ENCODE results near the gene ANGPTL2. TPM values are rescaled to one million over a fixed set of nuclear protein-coding genes. Genes with fewer than 3 reads are reported as not detected.

Gene ANGPTL2
- total RNA-seq, 2 experiments from 2014 or later: not detected

- H3K9me3 Mint-ChIP-seq: peaks cover 9% of the 10 kb centered on the region
- H3K4me3 Mint-ChIP-seq: no peak overlapping the region
- no peaks in the 10 kb centered on the region for H3K4me1 Mint-ChIP-seq
- no peak overlapping the region for H3K27ac Mint-ChIP-seq
- peaks cover 9% of the 10 kb centered on the region for H3K36me3 Mint-ChIP-seq
- H3K27me3 Mint-ChIP-seq: no peaks in the 10 kb centered on the region
- no peak for DNase-seq
Observed at GRCh38 chr9:127074561-127075548, 47.6 kb downstream of the ANGPTL2 start.

- Mint-ChIP-seq H3K4me3 (no peak overlapping the region), H3K36me3 (peaks cover 9% of the 10 kb centered on the region), H3K4me1 (no peaks in the 10 kb centered on the region), H3K9me3 (peaks cover 9% of the 10 kb centered on the region), H3K27me3 (no peaks in the 10 kb centered on the region), H3K27ac (no peak overlapping the region)
- no peak for DNase-seq
Observed at GRCh38 chr9:127067603-127068220, 54.7 kb downstream of the ANGPTL2 start.

GRCh38 chr9:127066851-127067136, 55.6 kb downstream of the ANGPTL2 start:
- Mint-ChIP-seq H3K9me3 (peaks cover 3% of the 10 kb centered on the region), H3K27me3 (no peaks in the 10 kb centered on the region), H3K4me3 (no peak overlapping the region), H3K27ac (no peak overlapping the region), H3K4me1 (no peaks in the 10 kb centered on the region), H3K36me3 (peaks cover 3% of the 10 kb centered on the region)
- no peak for DNase-seq

GRCh38 chr9:127066060-127066850, 56.2 kb downstream of the ANGPTL2 start:
- Mint-ChIP-seq H3K27me3 (no peaks in the 10 kb centered on the region), H3K4me3 (no peak overlapping the region), H3K27ac (no peak overlapping the region), H3K9me3 (peaks cover 2% of the 10 kb centered on the region), H3K4me1 (no peaks in the 10 kb centered on the region), H3K36me3 (peaks cover 2% of the 10 kb centered on the region)
- DNase-seq: no peak

- DNase-seq: no peak
- H3K36me3 Mint-ChIP-seq: no peaks in the 10 kb centered on the region
- no peaks in the 10 kb centered on the region for H3K4me1 Mint-ChIP-seq
- no peaks in the 10 kb centered on the region for H3K9me3 Mint-ChIP-seq
- no peak overlapping the region for H3K27ac Mint-ChIP-seq
- H3K27me3 Mint-ChIP-seq: no peaks in the 10 kb centered on the region
- H3K4me3 Mint-ChIP-seq: no peak overlapping the region
Observed at GRCh38 chr9:127065592-127065991, 56.8 kb downstream of the ANGPTL2 start.

GRCh38 chr9:127064335-127064734, 58.1 kb downstream of the ANGPTL2 start:
- no peaks in the 10 kb centered on the region for H3K27me3 Mint-ChIP-seq
- no peak overlapping the region for H3K27ac Mint-ChIP-seq
- no peaks in the 10 kb centered on the region for H3K4me1 Mint-ChIP-seq

GRCh38 chr9:127061411-127061810, 61.0 kb downstream of the ANGPTL2 start:
- H3K27me3 Mint-ChIP-seq: no peaks in the 10 kb centered on the region
- H3K27ac Mint-ChIP-seq: no peak overlapping the region
- H3K9me3 Mint-ChIP-seq: no peaks in the 10 kb centered on the region
- H3K36me3 Mint-ChIP-seq: no peaks in the 10 kb centered on the region
- H3K4me3 Mint-ChIP-seq: no peak overlapping the region
- DNase-seq: no peak
- H3K4me1 Mint-ChIP-seq: peaks cover 2% of the 10 kb centered on the region

More at GRCh38 chr9:127064335-127064734, 58.1 kb downstream of the ANGPTL2 start:
- no peak for DNase-seq
- Mint-ChIP-seq H3K9me3 (no peaks in the 10 kb centered on the region), H3K4me3 (no peak overlapping the region), H3K36me3 (no peaks in the 10 kb centered on the region)

- Mint-ChIP-seq H3K9me3 (no peaks in the 10 kb centered on the region), H3K36me3 (no peaks in the 10 kb centered on the region), H3K4me3 (no peak overlapping the region), H3K4me1 (peaks cover 2% of the 10 kb centered on the region), H3K27ac (no peak overlapping the region), H3K27me3 (no peaks in the 10 kb centered on the region)
- no peak for DNase-seq
Observed at GRCh38 chr9:127059765-127060361, 62.6 kb downstream of the ANGPTL2 start.

- Mint-ChIP-seq H3K27ac (no peak overlapping the region), H3K27me3 (no peaks in the 10 kb centered on the region), H3K4me3 (no peak overlapping the region), H3K4me1 (peaks cover 2% of the 10 kb centered on the region), H3K36me3 (no peaks in the 10 kb centered on the region), H3K9me3 (no peaks in the 10 kb centered on the region)
- DNase-seq: no peak
Observed at GRCh38 chr9:127059030-127059429, 63.4 kb downstream of the ANGPTL2 start.

GRCh38 chr9:127058645-127059021, 63.8 kb downstream of the ANGPTL2 start:
- H3K27me3 Mint-ChIP-seq: no peaks in the 10 kb centered on the region
- H3K36me3 Mint-ChIP-seq: no peaks in the 10 kb centered on the region
- H3K27ac Mint-ChIP-seq: no peak overlapping the region
- H3K4me3 Mint-ChIP-seq: no peak overlapping the region
- H3K4me1 Mint-ChIP-seq: peaks cover 2% of the 10 kb centered on the region
- H3K9me3 Mint-ChIP-seq: no peaks in the 10 kb centered on the region
- DNase-seq: no peak

- Mint-ChIP-seq H3K4me1 (peaks cover 2% of the 10 kb centered on the region), H3K27me3 (no peaks in the 10 kb centered on the region), H3K36me3 (no peaks in the 10 kb centered on the region), H3K9me3 (no peaks in the 10 kb centered on the region), H3K27ac (no peak overlapping the region), H3K4me3 (no peak overlapping the region)
- no peak for DNase-seq
Observed at GRCh38 chr9:127058011-127058644, 64.3 kb downstream of the ANGPTL2 start.

GRCh38 chr9:127056446-127056845, 66.0 kb downstream of the ANGPTL2 start:
- H3K9me3 Mint-ChIP-seq: no peaks in the 10 kb centered on the region
- no peaks in the 10 kb centered on the region for H3K27me3 Mint-ChIP-seq
- H3K27ac Mint-ChIP-seq: no peak overlapping the region
- H3K36me3 Mint-ChIP-seq: no peaks in the 10 kb centered on the region
- H3K4me3 Mint-ChIP-seq: no peak overlapping the region
- H3K4me1 Mint-ChIP-seq: peaks cover 2% of the 10 kb centered on the region
- DNase-seq: no peak

GRCh38 chr9:127055745-127056402, 66.6 kb downstream of the ANGPTL2 start:
- H3K36me3 Mint-ChIP-seq: no peaks in the 10 kb centered on the region
- H3K4me3 Mint-ChIP-seq: no peak overlapping the region
- no peak for DNase-seq
- H3K4me1 Mint-ChIP-seq: peaks cover 2% of the 10 kb centered on the region
- no peak overlapping the region for H3K27ac Mint-ChIP-seq
- no peaks in the 10 kb centered on the region for H3K27me3 Mint-ChIP-seq
- H3K9me3 Mint-ChIP-seq: no peaks in the 10 kb centered on the region

GRCh38 chr9:127053960-127054359, 68.5 kb downstream of the ANGPTL2 start:
- Mint-ChIP-seq H3K27me3 (no peaks in the 10 kb centered on the region), H3K4me3 (no peak overlapping the region), H3K36me3 (no peaks in the 10 kb centered on the region), H3K9me3 (no peaks in the 10 kb centered on the region), H3K4me1 (peaks cover 5% of the 10 kb centered on the region), H3K27ac (no peak overlapping the region)
- no peak for DNase-seq
